HG03442 (cell line): ENCODE data around the gene OR10V1.
A peak's percentile ranks its signal among the peaks of the same experiment; 100 is the strongest.

Source experiments
- ATAC-seq: cut with Tn5 transposase; IDR thresholded peaks from one replicate; pipeline ENCODE4 v1.9.1; 2021; ENCODE audit warnings: mild to moderate bottlenecking, moderate library complexity; ENCODE audit not compliant: unreplicated experiment

OR10V1 gene

DNA sequence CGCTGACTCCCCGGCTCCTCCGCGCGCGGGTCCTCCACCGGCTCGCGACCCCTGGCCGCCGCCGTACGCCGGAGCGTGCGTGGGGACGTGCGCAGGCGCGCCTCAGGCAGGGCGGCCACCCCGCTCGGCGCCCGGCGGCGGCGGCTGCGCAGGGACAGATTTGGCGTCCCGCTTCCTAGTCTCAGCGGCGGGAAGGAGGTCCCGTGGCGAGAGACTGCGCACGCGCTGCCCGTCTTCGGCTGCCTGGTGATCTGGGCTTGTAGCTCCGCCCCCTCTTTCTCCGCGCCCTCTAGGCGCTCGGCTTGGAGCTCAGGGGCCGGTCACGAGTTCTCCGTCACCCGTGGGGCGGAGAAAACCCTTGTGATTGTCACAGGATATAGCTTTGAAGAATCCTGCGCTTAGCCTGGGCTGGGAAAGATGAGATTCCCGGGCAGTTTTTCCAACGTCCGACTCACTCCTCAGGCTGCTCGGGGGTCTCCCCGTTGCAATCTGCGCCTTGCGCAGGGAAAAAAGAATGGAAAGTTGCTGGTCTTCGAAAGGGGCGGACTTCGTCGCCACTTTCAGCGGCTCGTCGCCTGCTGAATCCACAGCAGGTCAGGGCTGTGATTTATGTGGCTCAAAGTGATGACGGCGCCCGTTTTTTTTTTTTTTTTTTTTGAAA, 44.6 kb downstream of the OR10V1 start, which contains the start of gene PATL1:
TSS of gene PATL1 (minus strand) at position 88 of the 661 bp plus-strand sequence. CDS start 142 bp downstream, outside the sequence.
- ATAC-seq = peak; percentile 92

DNA sequence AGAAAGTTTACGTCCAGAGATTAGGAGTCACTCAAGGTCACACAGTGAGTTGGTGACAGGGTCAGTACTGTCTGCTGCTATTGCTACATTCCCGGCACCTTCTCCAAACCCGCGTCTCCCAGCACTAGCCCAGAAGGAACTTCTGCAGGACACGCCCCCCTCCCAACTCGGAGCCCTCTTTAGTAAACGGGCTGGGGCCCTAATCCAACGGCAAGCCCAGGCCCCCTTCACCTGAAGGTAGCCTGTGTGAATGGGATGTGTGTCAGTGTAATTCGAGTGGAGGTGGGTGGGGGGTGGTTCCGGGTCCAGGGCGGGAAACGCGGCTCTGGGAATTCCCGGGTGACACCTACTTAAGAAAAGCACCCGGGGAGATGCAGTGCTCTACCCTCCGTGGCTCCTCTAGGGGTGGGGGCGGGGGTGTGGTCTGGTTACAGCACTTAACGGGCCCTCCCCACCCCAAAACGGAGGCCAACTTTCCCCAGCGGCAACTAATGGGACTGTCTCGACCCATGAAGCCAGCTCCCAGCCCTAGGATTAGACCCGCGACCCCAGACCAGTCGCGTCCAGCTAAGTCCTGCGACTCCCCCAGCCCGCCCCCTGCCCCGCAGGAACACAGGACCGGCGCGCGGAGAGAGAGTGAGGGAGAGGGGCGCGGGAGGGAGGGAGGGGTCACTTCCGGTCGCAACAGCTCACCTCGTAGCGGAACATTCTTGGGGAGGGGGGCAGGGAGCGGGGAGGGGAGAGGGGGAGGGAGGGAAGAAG, 45.3 kb downstream of the OR10V1 start:
- peak; percentile 22 for ATAC-seq

- no peak for ATAC-seq
These were observed 45.8 kb downstream of the OR10V1 start for GRCh38 chr11:59667812-59668187.

- ATAC-seq = no peak
These were observed 46.7 kb downstream of the OR10V1 start for GRCh38 chr11:59666969-59667368.
